Stimulated activated naive CD8-positive, alpha-beta T cell treated with anti-CD3 and anti-CD28 coated beads, Interleukin-15, amount 100 ng/mL, for 72 hours (primary cell): ENCODE results near the gene NOL6.
"Not testable (repeated sequence)": the region's sequence is repeated elsewhere in the genome, so short reads cannot be mapped to it uniquely, and the experiment has no call there.

Source experiments
- ATAC-seq: fragments of 150-1000 bp; cut with Tn5 transposase; 2 replicates; pipeline ENCODE4 v1.10.0; 2021; ENCODE audit warnings: mild to moderate bottlenecking, moderate library complexity
- DNase-seq, 2 donors: peaks; one replicate each; pipeline ENCODE4 v3.0.0; 2021 to 2022
- H3K27ac Mint-ChIP-seq, 2 donors: one replicate each; pipeline ENCODE4 v1.8.0; 2022; ENCODE audit warnings: mild to moderate bottlenecking in 2 of 2, mixed read lengths in 2 of 2, moderate library complexity in 2 of 2
- H3K27me3 Mint-ChIP-seq: one replicate; pipeline ENCODE4 v1.8.0; 2022; ENCODE audit warnings: mixed read lengths
- H3K4me1 Mint-ChIP-seq: one replicate; pipeline ENCODE4 v1.8.0; 2022; ENCODE audit warnings: mild to moderate bottlenecking, mixed read lengths
- H3K4me3 Mint-ChIP-seq, 2 donors: one replicate each; pipeline ENCODE4 v1.8.0; 2022; ENCODE audit warnings: mild to moderate bottlenecking in 2 of 2, mixed read lengths in 2 of 2, moderate library complexity in 1 of 2
- H3K9me3 Mint-ChIP-seq, 2 donors: one replicate each; pipeline ENCODE4 v1.8.0; 2022; ENCODE audit warnings: mixed read lengths in 2 of 2

The NOL6 gene

GRCh38 chr9:33434317-33435105 lies 39.2 kb downstream of the NOL6 start:
- Mint-ChIP-seq H3K9me3 (no peaks in the 10 kb centered on the region), H3K27ac (no peak overlapping the region), H3K27me3 (no peaks in the 10 kb centered on the region), H3K4me1 (no peaks in the 10 kb centered on the region), H3K4me3 (no peak overlapping the region)
- ATAC-seq (no peak), DNase-seq (no peak)

DNA sequence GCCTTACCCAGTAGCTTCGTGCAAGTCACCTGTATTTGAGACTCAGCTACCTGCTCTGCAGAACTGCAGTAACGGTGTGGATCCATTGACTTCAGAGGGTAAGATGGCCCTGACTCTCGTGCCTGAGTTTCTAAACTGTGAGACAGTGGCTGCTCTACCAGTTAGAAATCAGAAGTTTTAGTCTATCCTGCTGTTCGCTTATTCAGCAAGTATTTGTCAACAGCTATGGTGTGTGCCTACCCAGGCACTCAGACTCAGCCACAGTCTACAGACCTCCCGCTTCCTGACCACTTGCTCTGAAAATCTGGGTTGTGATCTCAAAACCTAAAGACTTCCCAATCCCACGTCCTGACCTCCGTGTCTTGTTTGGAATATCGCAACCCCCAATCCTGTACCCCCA lies 39.9 kb downstream of the NOL6 start:
- Mint-ChIP-seq H3K27me3 (no peaks in the 10 kb centered on the region), H3K9me3 (no peaks in the 10 kb centered on the region), H3K4me3 (no peak overlapping the region), H3K27ac (no peak overlapping the region), H3K4me1 (no peaks in the 10 kb centered on the region)
- ATAC-seq (no peak), DNase-seq (no peak)

DNA sequence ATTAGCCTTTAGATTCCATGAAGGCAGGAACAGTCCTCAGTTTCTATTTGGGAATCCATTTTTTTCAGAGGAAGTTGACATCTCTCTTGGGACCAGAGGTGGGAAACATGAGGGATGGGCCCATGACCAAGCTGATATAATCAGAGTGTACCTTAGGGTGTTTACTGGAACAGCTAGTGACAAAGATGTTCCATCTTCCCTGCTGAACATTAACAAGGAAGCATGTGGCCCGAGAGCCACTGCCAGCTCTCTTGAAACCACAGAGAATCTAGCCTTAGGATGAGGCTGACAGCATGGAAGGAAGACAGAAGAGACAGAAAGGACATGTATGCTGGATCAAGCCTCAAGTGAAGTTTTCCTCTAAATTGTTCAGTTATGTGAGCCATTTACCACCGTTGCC lies 42.3 kb downstream of the NOL6 start:
- H3K4me1 Mint-ChIP-seq: no peaks in the 10 kb centered on the region
- H3K27me3 Mint-ChIP-seq: no peaks in the 10 kb centered on the region
- H3K27ac Mint-ChIP-seq: peak overlapping the region in 1 of 2 donors; percentile 71

DNA sequence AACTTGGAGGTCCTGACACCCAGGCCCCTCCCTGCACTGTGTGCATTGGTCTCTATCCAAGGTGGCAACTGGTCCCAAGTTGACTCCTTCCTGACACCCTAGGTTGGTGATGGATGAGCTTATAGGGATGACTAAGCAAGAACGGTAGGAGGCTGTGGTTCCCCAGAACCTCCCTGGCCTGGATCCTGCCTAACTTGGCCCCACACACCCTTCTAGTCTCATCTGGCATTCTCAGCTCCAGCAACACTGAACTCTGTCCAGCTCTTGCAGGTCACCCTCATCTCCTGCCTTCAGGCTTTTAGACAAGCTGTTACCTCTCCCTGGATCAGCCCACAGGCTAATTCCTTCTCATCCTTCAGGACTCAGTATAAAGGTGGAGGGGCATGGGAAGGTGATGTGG lies 42.8 kb downstream of the NOL6 start:
- Mint-ChIP-seq H3K4me1 (no peaks in the 10 kb centered on the region), H3K27ac (no peak overlapping the region), H3K4me3 (no peak overlapping the region), H3K9me3 (no peaks in the 10 kb centered on the region), H3K27me3 (no peaks in the 10 kb centered on the region)
- no peak for ATAC-seq
- DNase-seq: no peak

More for the DNA sequence above, 42.3 kb downstream of the NOL6 start:
- no peak for ATAC-seq
- DNase-seq: no peak
- no peaks in the 10 kb centered on the region for H3K9me3 Mint-ChIP-seq
- no peak overlapping the region for H3K4me3 Mint-ChIP-seq

- no peaks in the 10 kb centered on the region for H3K9me3 Mint-ChIP-seq
- no peak overlapping the region for H3K4me3 Mint-ChIP-seq
- DNase-seq: no peak
- no peak for ATAC-seq
- no peaks in the 10 kb centered on the region for H3K27me3 Mint-ChIP-seq
- peak overlapping the region in 1 of 2 donors; percentile 21 for H3K27ac Mint-ChIP-seq
- H3K4me1 Mint-ChIP-seq: no peaks in the 10 kb centered on the region
Measured at GRCh38 chr9:33429256-33429985, 44.3 kb downstream of the NOL6 start.

DNA sequence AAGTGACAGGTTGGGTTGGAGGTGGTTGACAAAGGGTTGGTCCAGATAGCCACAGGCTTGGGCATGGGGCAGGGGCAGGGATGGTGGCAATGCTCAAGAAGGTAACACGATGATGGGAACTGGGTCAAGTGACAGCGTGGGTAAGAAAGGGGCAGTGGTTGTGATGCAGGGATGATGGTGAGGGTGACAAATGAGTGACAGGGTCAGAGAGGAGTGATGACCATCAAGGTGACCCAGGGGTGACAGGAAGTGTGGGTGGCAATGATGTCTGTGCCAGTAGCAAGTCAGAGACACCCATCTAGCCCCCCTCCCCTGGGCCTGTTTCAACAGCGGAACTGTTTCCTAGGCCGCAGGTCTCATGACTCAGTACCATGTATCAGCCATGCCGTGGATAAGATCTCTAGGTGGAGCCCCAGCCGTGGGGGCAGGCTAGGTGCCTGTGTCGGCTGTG lies 46.9 kb downstream of the NOL6 start:
- H3K27me3 Mint-ChIP-seq: no peaks in the 10 kb centered on the region
- no peaks in the 10 kb centered on the region for H3K4me1 Mint-ChIP-seq
- ATAC-seq: no peak
- DNase-seq: no peak
- no peak overlapping the region for H3K27ac Mint-ChIP-seq
- H3K9me3 Mint-ChIP-seq: no peaks in the 10 kb centered on the region
- no peak overlapping the region for H3K4me3 Mint-ChIP-seq

DNA sequence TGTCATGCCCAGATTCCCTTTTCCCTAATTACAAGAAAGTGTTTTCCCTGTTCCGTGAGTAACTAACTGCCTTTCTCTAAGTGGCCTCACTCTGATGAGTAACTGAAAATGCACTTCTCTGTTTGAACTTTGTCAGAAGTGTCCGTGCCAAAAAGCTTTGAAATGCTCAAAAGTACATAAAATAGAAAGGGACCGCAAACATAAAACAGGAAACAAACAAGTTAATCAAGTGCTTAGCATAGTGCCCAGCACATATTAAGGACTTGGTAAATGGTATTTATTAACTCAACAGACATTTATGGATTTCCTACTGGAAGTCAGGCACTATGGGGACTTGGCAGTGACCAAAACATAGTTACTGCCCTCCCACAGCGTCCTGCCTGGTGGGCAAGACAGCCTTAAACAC lies 48.6 kb downstream of the NOL6 start:
- no peaks in the 10 kb centered on the region for H3K4me1 Mint-ChIP-seq
- H3K27ac Mint-ChIP-seq: peak overlapping the region in 1 of 2 donors; percentile 13
- DNase-seq: no peak
- no peak for ATAC-seq
- no peak overlapping the region for H3K4me3 Mint-ChIP-seq
- H3K9me3 Mint-ChIP-seq: no peaks in the 10 kb centered on the region
- H3K27me3 Mint-ChIP-seq: no peaks in the 10 kb centered on the region

DNA sequence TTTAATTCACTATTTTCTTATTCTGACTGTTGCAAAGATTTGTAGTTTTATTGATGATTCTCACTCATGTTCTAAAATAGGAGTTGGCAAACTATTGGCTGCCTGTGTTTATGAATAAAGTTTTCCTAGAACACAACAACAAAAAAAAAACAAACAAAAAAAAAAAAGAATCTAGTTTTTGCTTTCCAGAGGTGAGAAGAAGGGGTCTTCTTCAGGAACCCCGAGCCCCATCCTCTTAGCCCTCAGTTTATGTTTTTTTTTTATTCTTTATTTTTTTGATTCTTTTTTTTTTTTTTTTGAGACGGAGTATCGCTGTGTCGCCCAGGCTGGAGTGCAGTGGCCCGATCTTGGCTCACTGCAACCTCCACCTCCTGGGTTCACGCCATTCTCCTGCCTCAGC lies 49.2 kb downstream of the NOL6 start:
- not testable (repeated sequence) for H3K27ac Mint-ChIP-seq, H3K4me1 Mint-ChIP-seq, H3K27me3 Mint-ChIP-seq, DNase-seq, H3K9me3 Mint-ChIP-seq, ATAC-seq, H3K4me3 Mint-ChIP-seq

GRCh38 chr9:33424043-33424442 lies 49.7 kb downstream of the NOL6 start:
- not testable (repeated sequence) for H3K4me1 Mint-ChIP-seq, DNase-seq, H3K27ac Mint-ChIP-seq, H3K4me3 Mint-ChIP-seq, ATAC-seq, H3K27me3 Mint-ChIP-seq, H3K9me3 Mint-ChIP-seq

- Mint-ChIP-seq H3K4me1 (peaks cover 37% of the 10 kb centered on the region), H3K9me3 (no peaks in the 10 kb centered on the region), H3K27ac (no peak overlapping the region), H3K4me3 (no peak overlapping the region), H3K27me3 (no peaks in the 10 kb centered on the region)
- no peak for DNase-seq
- ATAC-seq: no peak
Measured at GRCh38 chr9:33419708-33420303, 53.9 kb downstream of the NOL6 start.

- peaks cover 48% of the 10 kb centered on the region for H3K4me1 Mint-ChIP-seq
- H3K4me3 Mint-ChIP-seq: no peak overlapping the region
- ATAC-seq (no peak), DNase-seq (no peak)
- H3K27me3 Mint-ChIP-seq: no peaks in the 10 kb centered on the region
- H3K9me3 Mint-ChIP-seq: no peaks in the 10 kb centered on the region
- H3K27ac Mint-ChIP-seq: peak overlapping the region in 1 of 2 donors; percentile 23
Measured at GRCh38 chr9:33418090-33418489, 55.6 kb downstream of the NOL6 start.

GRCh38 chr9:33416996-33417395 lies 56.7 kb downstream of the NOL6 start:
- no peaks in the 10 kb centered on the region for H3K9me3 Mint-ChIP-seq
- ATAC-seq: no peak
- H3K4me3 Mint-ChIP-seq: peak overlapping the region in 1 of 2 donors; percentile 45

GRCh38 chr9:33415501-33416038 lies 58.2 kb downstream of the NOL6 start:
- no peaks in the 10 kb centered on the region for H3K9me3 Mint-ChIP-seq
- H3K27ac Mint-ChIP-seq: peak overlapping the region; percentile 90 to 97
- peak; percentile 97 for ATAC-seq
- DNase-seq: peak; percentile 90 to 95
- no peaks in the 10 kb centered on the region for H3K27me3 Mint-ChIP-seq
- peak overlapping the region; percentile 76 to 84 for H3K4me3 Mint-ChIP-seq
- peaks cover 48% of the 10 kb centered on the region for H3K4me1 Mint-ChIP-seq

More at GRCh38 chr9:33416996-33417395, 56.7 kb downstream of the NOL6 start:
- Mint-ChIP-seq H3K27me3 (no peaks in the 10 kb centered on the region), H3K27ac (peak overlapping the region in 1 of 2 donors; percentile 55), H3K4me1 (peaks cover 48% of the 10 kb centered on the region)
- no peak for DNase-seq

DNA sequence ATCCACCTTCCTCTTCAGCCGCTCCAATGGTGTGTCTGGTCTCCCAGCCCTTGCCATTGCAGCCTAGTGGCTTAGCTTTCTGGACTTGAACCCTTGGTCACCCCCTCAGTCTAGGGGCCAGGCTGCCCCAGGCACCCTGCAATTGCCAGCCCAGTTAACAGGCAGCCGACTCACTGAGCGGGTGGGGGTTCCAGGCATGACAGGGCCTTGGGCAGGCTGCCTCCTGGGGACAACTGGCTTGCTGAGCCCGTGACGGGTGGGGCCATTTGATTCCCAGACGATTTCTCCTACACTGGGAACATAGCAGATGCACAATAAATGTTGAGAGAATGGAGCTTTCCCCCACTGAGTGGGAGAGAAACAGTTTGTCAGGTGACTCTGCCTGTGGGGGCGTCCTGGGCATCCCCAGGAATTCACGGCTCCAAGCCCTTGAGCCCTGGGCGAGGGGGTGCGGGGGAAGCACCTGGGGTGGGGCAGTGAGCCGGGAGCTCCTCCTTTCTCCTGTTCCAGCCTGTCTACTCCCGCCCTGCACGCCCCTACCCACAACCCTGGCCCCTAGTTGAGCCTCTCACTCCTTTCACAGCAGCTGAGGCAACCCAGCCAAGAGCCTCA lies 58.7 kb downstream of the NOL6 start:
- H3K9me3 Mint-ChIP-seq: no peaks in the 10 kb centered on the region
- DNase-seq (no peak), ATAC-seq (no peak)
- H3K4me1 Mint-ChIP-seq: peaks cover 48% of the 10 kb centered on the region
- H3K27ac Mint-ChIP-seq: peak overlapping the region; percentile 90 to 97
- H3K4me3 Mint-ChIP-seq: peak overlapping the region; percentile 76 to 84
- no peaks in the 10 kb centered on the region for H3K27me3 Mint-ChIP-seq

DNA sequence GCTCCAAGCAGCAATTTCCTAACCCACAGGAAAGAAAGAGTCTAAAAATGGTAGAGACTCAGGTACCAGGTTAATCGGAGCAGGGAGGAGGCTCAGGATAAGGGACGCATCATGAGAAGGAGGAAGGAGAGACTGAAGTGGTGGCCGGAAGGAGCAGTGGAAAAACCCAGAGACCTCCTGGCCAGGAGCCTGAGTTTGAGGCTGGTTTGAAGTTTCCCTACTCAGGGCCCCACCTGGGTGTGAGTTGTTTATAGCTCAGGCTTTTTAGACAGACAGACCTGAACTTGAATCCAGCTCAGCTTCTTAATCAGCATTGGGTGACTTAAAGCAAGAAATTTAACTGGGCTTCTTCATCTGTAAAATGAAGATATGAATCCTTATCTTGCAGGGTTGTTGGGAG lies 59.5 kb downstream of the NOL6 start:
- Mint-ChIP-seq H3K4me1 (peaks cover 48% of the 10 kb centered on the region), H3K4me3 (peak overlapping the region in 1 of 2 donors; percentile 36), H3K9me3 (no peaks in the 10 kb centered on the region), H3K27me3 (no peaks in the 10 kb centered on the region), H3K27ac (no peak overlapping the region)
- ATAC-seq (no peak), DNase-seq (no peak)
